Activated T-helper 1 cell treated with Interleukin-2 at 50 U/mL for 16 hours (primary cell): ENCODE results near the gene WAS.
A peak's percentile ranks its signal among the peaks of the same experiment; 100 is the strongest.
"Not testable (repeated sequence)": the region's sequence is repeated elsewhere in the genome, so short reads cannot be mapped to it uniquely, and the experiment has no call there.

Experiments
- DNase-seq: peaks from one replicate; pipeline ENCODE4 v3.0.0-alpha.2; 2020; ENCODE audit warnings: low read depth

The WAS gene

GRCh38 chrX:48683411-48683982 lies at the start of gene WAS:
Gene WAS (plus strand): TSS chrX:48683799. CDS start chrX:48683854, 55 bp downstream.
- peak; percentile 18 for DNase-seq

GRCh38 chrX:48636301-48636700 lies 47.3 kb upstream of the WAS start:
- no peak for DNase-seq

- DNase-seq = no peak
Measured at GRCh38 chrX:48636776-48637175, 46.8 kb upstream of the WAS start.

- no peak for DNase-seq
Measured at GRCh38 chrX:48645669-48646068, 37.9 kb upstream of the WAS start.

- DNase-seq = peak; percentile 6
Measured at GRCh38 chrX:48648336-48648751, 35.3 kb upstream of the WAS start.

- no peak for DNase-seq
Measured at GRCh38 chrX:48649102-48649501, 34.5 kb upstream of the WAS start.

- not testable (repeated sequence) for DNase-seq
Measured at GRCh38 chrX:48652055-48652579, 31.5 kb upstream of the WAS start.

- not testable (repeated sequence) for DNase-seq
Measured at GRCh38 chrX:48654746-48655145, 28.9 kb upstream of the WAS start.

GRCh38 chrX:48659686-48660085 lies 23.9 kb upstream of the WAS start:
- not testable (repeated sequence) for DNase-seq

GRCh38 chrX:48663241-48663640 lies 20.4 kb upstream of the WAS start:
- no peak for DNase-seq

GRCh38 chrX:48664156-48664555 lies 19.4 kb upstream of the WAS start:
- no peak for DNase-seq

GRCh38 chrX:48665991-48666390 lies 17.6 kb upstream of the WAS start:
- no peak for DNase-seq

GRCh38 chrX:48666649-48667048 lies 16.9 kb upstream of the WAS start:
- no peak for DNase-seq

GRCh38 chrX:48667509-48667908 lies 16.1 kb upstream of the WAS start:
- no peak for DNase-seq

GRCh38 chrX:48668187-48668586 lies 15.4 kb upstream of the WAS start:
- not testable (repeated sequence) for DNase-seq

GRCh38 chrX:48676106-48676892 lies 7.3 kb upstream of the WAS start:
- DNase-seq = peak; percentile 80

GRCh38 chrX:48676893-48677270 lies 6.7 kb upstream of the WAS start:
- DNase-seq = no peak

GRCh38 chrX:48677516-48677915 lies 6.1 kb upstream of the WAS start:
- no peak for DNase-seq

- not testable (repeated sequence) for DNase-seq
Measured at GRCh38 chrX:48680467-48680866, 3.1 kb upstream of the WAS start.

GRCh38 chrX:48680925-48681324 lies 2.7 kb upstream of the WAS start:
- not testable (repeated sequence) for DNase-seq

- no peak for DNase-seq
Measured at GRCh38 chrX:48681539-48682183, 1.9 kb upstream of the WAS start.

- DNase-seq = not testable (repeated sequence)
Measured at GRCh38 chrX:48682795-48683194, 804 bp upstream of the WAS start.

- no peak for DNase-seq
Measured at GRCh38 chrX:48684134-48684533, 535 bp downstream of the WAS start.
